NCI-H69 (cell line): Measurements from ENCODE around the gene PRKG1.
A peak's percentile ranks its signal among the peaks of the same experiment; 100 is the strongest.

Source experiments
- DNase-seq: peaks from one replicate; lab custom pipeline; 2025; lab: John Stamatoyannopoulos, UW

Gene PRKG1

GRCh38 chr10:51599647-51600046 lies 525.4 kb downstream of the PRKG1 start:
- DNase-seq: no peak

GRCh38 chr10:51602326-51602725 lies 528.0 kb downstream of the PRKG1 start:
- no peak for DNase-seq

- no peak for DNase-seq
Observed at GRCh38 chr10:51604579-51604978, 530.3 kb downstream of the PRKG1 start.

- no peak for DNase-seq
Observed at GRCh38 chr10:51606825-51607462, 532.7 kb downstream of the PRKG1 start.

- DNase-seq: peak; percentile 10
Observed at GRCh38 chr10:51607463-51607835, 533.2 kb downstream of the PRKG1 start.

GRCh38 chr10:51608211-51608610 lies 533.9 kb downstream of the PRKG1 start:
- no peak for DNase-seq

GRCh38 chr10:51615764-51616298 lies 541.5 kb downstream of the PRKG1 start:
- no peak for DNase-seq

GRCh38 chr10:51617576-51618235 lies 543.4 kb downstream of the PRKG1 start:
- no peak for DNase-seq

GRCh38 chr10:51619365-51619764 lies 545.1 kb downstream of the PRKG1 start:
- DNase-seq: no peak

- DNase-seq: no peak
Observed at GRCh38 chr10:51620131-51620530, 545.8 kb downstream of the PRKG1 start.

GRCh38 chr10:51624013-51624412 lies 549.7 kb downstream of the PRKG1 start:
- DNase-seq: no peak

- no peak for DNase-seq
Observed at GRCh38 chr10:51629934-51630639, 555.8 kb downstream of the PRKG1 start.

GRCh38 chr10:51630640-51631005 lies 556.3 kb downstream of the PRKG1 start:
- no peak for DNase-seq

GRCh38 chr10:51635436-51635835 lies 561.1 kb downstream of the PRKG1 start:
- DNase-seq: peak; percentile 6

GRCh38 chr10:51638211-51638610 lies 563.9 kb downstream of the PRKG1 start:
- DNase-seq: no peak

GRCh38 chr10:51638737-51639136 lies 564.5 kb downstream of the PRKG1 start:
- no peak for DNase-seq

- DNase-seq: no peak
Observed at GRCh38 chr10:51640120-51640819, 566.0 kb downstream of the PRKG1 start.

- no peak for DNase-seq
Observed at GRCh38 chr10:51642581-51642980, 568.3 kb downstream of the PRKG1 start.

- no peak for DNase-seq
Observed at GRCh38 chr10:51643734-51644133, 569.4 kb downstream of the PRKG1 start.

GRCh38 chr10:51649064-51649463 lies 574.8 kb downstream of the PRKG1 start:
- DNase-seq: no peak

GRCh38 chr10:51651063-51651462 lies 576.8 kb downstream of the PRKG1 start:
- DNase-seq: no peak

GRCh38 chr10:51653025-51653424 lies 578.7 kb downstream of the PRKG1 start:
- DNase-seq: no peak
